K562 treated with DMSO at 1 percent for 24 hours (cell line): ENCODE measurements around the gene ENC1. TPM values are rescaled to one million over a fixed set of nuclear protein-coding genes. Genes with fewer than 3 reads are reported as not detected.

Source experiments
- total RNA-seq: library from RNA; unstranded; fragments of 300-600 nt; gene quantifications from 2 replicates; pipeline ENCODE4 v1.2.3, GENCODE V29; 2022; ENCODE audit warnings: low read depth; ENCODE audit not compliant: insufficient read depth

The ENC1 gene
- 0.23 and 1.6 TPM in 2 replicates for total RNA-seq

GRCh38 chr5:74640450-74640953 is at the start of gene ENC1:
ENC1 (minus strand) TSS chr5:74640728; CDS start chr5:74636485, 4,243 bp downstream.

GRCh38 chr5:74684900-74685851 is 44.6 kb upstream of the ENC1 start, which contains the start of gene HEXB:
HEXB (plus strand) TSS chr5:74685233; CDS start chr5:74685261, 28 bp downstream.

Other genes with a start within 250 kb of the ENC1 start
- 170 and 176 TPM in 2 replicates for gene HEXB, start 44.5 kb upstream of the ENC1 start, total RNA-seq
- gene GFM2, start 126.4 kb upstream of the ENC1 start, total RNA-seq, result 14.6 and 20.2 TPM in 2 replicates
- 85.7 and 91.5 TPM in 2 replicates for gene NSA2, start 126.5 kb upstream of the ENC1 start, total RNA-seq
- not detected in 2 replicates for gene FAM169A, start 225.7 kb upstream of the ENC1 start, total RNA-seq